ENCODE results near the gene TEAD3. TPM values are rescaled to one million over a fixed set of nuclear protein-coding genes. Genes with fewer than 3 reads are reported as not detected.

The TEAD3 gene
- total and polyA plus RNA-seq, 8 donors = 3.0 to 10.0 (median 5.6) TPM

GRCh38 chr6:35449287-35449881 is 47.5 kb downstream of the TEAD3 start:
- Histone ChIP-seq H3K4me3 (no peak overlapping the region), H3K4me1 (peaks cover 0 to 11% (median 0%) of the 10 kb centered on the region in 3 donors), H3K36me3 (no peaks in the 10 kb centered on the region), H3K27ac (no peak overlapping the region), H3K9me3 (no peaks in the 10 kb centered on the region), H3K27me3 (no peaks in the 10 kb centered on the region)
- FAIRE-seq (no peak), ATAC-seq (peak; percentile 45 to 78 (median 66)), DNase-seq (peak in 2 of 6 donors; percentile 20 to 28)
- TF ChIP-seq CTCF (IDR thresholded peaks at IDR 0.05) = peak; percentile 32 to 67 (median 47)
- 23 to 24% methylated on average over 14 of the region's 14 CpGs for WGBS, 2 donors
- intact Hi-C loops (cut with DNase I) = loop anchor here in 2 of 3 donors (5.0 kb wide), 1 partner anchor 107 kb away; the partner anchor contains the start of gene PPARD (in 2 of the 2)

- Histone ChIP-seq H3K4me1 (peaks cover 0 to 9% (median 0%) of the 10 kb centered on the region in 3 donors), H3K27me3 (no peaks in the 10 kb centered on the region), H3K4me3 (no peak overlapping the region), H3K9me3 (no peaks in the 10 kb centered on the region), H3K36me3 (no peaks in the 10 kb centered on the region), H3K27ac (no peak overlapping the region)
- WGBS, 2 donors = 63 to 73% methylated on average over 7 of the region's 7 CpGs
- no peak for DNase-seq
- TF ChIP-seq CTCF (IDR thresholded peaks at IDR 0.05) = no peak
- ATAC-seq = no peak
- intact Hi-C loops (cut with DNase I) = loop anchor here in 2 of 3 donors (5.0 kb wide), 1 partner anchor 106 kb away; the partner anchor contains the start of gene PPARD (in 2 of the 2)
- no peak for FAIRE-seq
Measured at GRCh38 chr6:35448191-35448590, 48.7 kb downstream of the TEAD3 start.

GRCh38 chr6:35445691-35446090 is 51.2 kb downstream of the TEAD3 start:
- DNase-seq (no peak), ATAC-seq (no peak), FAIRE-seq (no peak)
- H3K9me3 ChIP-seq = no peaks in the 10 kb centered on the region
- intact Hi-C loops (cut with DNase I) = loop anchor here in 2 of 3 donors (5.0 kb wide), 1 partner anchor 103 kb away; the partner anchor contains the start of gene PPARD (in 2 of the 2)
- no peak for TF ChIP-seq CTCF (IDR thresholded peaks at IDR 0.05)
- WGBS, 2 donors = 71 to 79% methylated on average over 7 of the region's 7 CpGs
- H3K27me3 ChIP-seq = no peaks in the 10 kb centered on the region
- H3K4me3 ChIP-seq = no peak overlapping the region
- H3K36me3 ChIP-seq = no peaks in the 10 kb centered on the region
- H3K27ac ChIP-seq = no peak overlapping the region
- H3K4me1 ChIP-seq = no peaks in the 10 kb centered on the region

- H3K36me3 ChIP-seq = no peaks in the 10 kb centered on the region
- 75 to 92% methylated on average over 9 of the region's 9 CpGs for WGBS, 2 donors
- FAIRE-seq = no peak
- no peaks in the 10 kb centered on the region for H3K9me3 ChIP-seq
- no peaks in the 10 kb centered on the region for H3K4me1 ChIP-seq
- intact Hi-C loops (cut with DNase I) = no loop called here
- no peak overlapping the region for H3K4me3 ChIP-seq
- TF ChIP-seq CTCF (IDR thresholded peaks at IDR 0.05) = no peak
- ATAC-seq = no peak
- H3K27me3 ChIP-seq = no peaks in the 10 kb centered on the region
- no peak overlapping the region for H3K27ac ChIP-seq
- DNase-seq = peak in 1 of 6 donors; percentile 45
Measured at GRCh38 chr6:35443341-35444030, 53.4 kb downstream of the TEAD3 start.

GRCh38 chr6:35442693-35443092 is 54.2 kb downstream of the TEAD3 start:
- intact Hi-C loops (cut with DNase I) = no loop called here
- Histone ChIP-seq H3K27ac (no peak overlapping the region), H3K27me3 (no peaks in the 10 kb centered on the region), H3K36me3 (no peaks in the 10 kb centered on the region), H3K9me3 (no peaks in the 10 kb centered on the region), H3K4me3 (no peak overlapping the region), H3K4me1 (no peaks in the 10 kb centered on the region)
- DNase-seq (peak in 1 of 6 donors; percentile 8), ATAC-seq (no peak), FAIRE-seq (no peak)
- no peak for TF ChIP-seq CTCF (IDR thresholded peaks at IDR 0.05)
- WGBS, 2 donors = 79 to 82% methylated on average over 5 of the region's 5 CpGs
